ENCODE measurements around the gene AHDC1.
"Not testable (repeated sequence)": the region's sequence is repeated elsewhere in the genome, so short reads cannot be mapped to it uniquely, and the experiment has no call there.

AHDC1 gene

DNA sequence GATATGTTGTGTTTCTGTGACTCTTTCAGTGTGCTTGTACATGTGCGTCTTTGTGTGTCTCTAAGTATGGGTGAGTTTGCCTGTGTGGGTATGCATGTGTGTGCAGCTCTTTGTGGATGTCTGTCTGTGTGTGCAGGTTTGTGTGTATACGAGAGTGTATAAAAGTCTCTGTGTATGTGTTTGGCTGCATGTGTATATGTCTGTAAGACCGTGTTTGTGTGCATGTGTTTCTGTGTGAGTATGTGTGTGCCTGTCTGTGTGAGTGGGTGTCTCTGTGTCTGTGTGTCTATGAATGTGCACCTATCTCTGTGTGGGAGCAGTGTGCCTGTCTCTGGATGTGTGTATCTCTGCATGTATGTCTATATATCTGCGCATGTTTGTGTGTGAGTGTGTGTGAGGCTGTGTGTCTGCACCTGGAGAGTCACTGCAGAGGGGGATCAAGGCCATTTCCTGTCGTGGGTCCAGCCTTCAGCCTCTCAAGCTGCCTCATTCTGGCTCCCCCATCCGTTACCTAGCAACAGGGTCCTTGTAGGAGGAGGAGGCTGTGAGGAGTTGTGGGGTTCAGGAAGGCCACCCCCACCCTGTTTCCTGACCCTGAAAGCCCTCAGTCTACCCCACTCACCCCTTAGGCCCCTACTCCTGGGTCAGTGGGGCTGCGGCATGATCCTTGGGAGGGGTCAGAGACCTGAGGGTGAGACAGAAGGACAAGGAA, 20.7 kb upstream of the AHDC1 start:
- TF ChIP-seq, protein P1, sequence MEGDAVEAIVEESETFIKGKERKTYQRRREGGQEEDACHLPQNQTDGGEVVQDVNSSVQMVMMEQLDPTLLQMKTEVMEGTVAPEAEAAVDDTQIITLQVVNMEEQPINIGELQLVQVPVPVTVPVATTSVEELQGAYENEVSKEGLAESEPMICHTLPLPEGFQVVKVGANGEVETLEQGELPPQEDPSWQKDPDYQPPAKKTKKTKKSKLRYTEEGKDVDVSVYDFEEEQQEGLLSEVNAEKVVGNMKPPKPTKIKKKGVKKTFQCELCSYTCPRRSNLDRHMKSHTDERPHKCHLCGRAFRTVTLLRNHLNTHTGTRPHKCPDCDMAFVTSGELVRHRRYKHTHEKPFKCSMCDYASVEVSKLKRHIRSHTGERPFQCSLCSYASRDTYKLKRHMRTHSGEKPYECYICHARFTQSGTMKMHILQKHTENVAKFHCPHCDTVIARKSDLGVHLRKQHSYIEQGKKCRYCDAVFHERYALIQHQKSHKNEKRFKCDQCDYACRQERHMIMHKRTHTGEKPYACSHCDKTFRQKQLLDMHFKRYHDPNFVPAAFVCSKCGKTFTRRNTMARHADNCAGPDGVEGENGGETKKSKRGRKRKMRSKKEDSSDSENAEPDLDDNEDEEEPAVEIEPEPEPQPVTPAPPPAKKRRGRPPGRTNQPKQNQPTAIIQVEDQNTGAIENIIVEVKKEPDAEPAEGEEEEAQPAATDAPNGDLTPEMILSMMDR (conservative IDR thresholded peaks at IDR 0.05; ENCODE audit: control insufficient read depth, insufficient read depth, low read depth, low read length), result no peak
- no peak overlapping the region for H3K4me3 ChIP-seq (ENCODE audit: control insufficient read depth, low read depth, low read length)
- no peak for DNase-seq (ENCODE audit: low read depth)

DNA sequence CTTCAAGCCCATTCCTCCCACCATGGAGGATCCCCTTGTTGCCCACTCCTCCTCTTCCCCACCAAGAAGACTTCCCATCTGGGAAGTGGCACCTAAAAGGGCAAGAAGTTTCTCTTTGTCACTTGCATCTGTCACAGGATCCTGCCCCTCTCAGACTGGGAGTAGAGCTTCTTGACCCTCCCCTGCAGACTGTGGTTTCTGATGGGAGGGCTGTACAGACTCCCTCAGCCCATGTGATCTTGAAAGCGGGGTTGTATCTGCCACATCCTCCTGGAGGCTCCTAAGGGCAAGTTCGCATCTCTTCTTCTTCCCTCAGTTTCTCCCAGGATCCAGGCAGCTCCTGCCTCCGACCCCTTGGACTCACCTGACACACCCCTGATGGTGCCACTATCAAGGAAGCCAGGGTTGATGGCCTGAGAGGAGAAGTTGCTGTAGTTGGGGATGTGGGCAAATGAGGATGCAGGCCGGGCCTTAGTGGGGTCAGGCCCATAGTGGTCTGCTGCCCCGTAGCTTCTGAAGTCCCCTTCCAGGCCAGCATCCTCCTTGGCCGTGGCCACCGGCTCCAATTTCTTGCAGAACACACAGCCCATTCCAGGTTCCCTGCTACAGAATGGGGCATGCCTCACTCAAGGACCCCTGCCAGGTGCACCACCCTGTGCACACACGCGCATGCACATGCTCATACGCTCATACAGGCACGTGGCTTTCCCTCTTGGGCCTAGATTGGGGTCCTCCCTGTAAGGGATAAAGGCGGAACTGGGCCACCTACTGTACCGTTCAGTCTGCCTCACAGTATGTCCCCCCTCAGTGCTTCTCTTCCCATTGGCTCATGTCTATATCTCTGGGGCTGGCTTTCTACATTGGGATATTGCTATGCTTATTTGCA, 19.6 kb upstream of the AHDC1 start:
- no peak overlapping the region for H3K4me3 ChIP-seq (ENCODE audit: control insufficient read depth, low read depth, low read length)
- TF ChIP-seq, protein P1 (conservative IDR thresholded peaks at IDR 0.05; ENCODE audit: control insufficient read depth, insufficient read depth, low read depth, low read length), result no peak
- no peak for DNase-seq (ENCODE audit: low read depth)

DNA sequence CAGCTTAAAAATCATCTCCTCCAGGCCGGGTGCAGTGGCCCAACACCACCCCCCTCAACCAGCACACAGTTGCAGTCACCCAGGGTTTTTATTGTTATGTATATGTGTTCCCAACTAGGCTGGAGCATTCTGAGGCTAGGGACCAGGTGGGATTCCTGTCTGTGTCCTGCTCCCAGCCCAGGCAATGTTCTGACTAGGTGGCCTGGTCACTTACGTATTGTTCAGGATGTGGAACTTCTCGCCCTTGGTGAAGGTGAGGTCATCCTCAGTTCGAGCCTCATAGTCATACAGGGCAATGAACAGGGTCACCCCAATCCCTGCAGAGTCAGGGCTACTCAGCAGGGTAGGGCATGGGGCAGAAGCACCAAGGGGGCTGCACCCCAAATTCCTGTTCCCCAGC, 18.9 kb upstream of the AHDC1 start:
- no peak overlapping the region for H3K4me3 ChIP-seq (ENCODE audit: control insufficient read depth, low read depth, low read length)
- DNase-seq (ENCODE audit: low read depth), result no peak
- TF ChIP-seq, protein P1 (conservative IDR thresholded peaks at IDR 0.05; ENCODE audit: control insufficient read depth, insufficient read depth, low read depth, low read length), result no peak

DNA sequence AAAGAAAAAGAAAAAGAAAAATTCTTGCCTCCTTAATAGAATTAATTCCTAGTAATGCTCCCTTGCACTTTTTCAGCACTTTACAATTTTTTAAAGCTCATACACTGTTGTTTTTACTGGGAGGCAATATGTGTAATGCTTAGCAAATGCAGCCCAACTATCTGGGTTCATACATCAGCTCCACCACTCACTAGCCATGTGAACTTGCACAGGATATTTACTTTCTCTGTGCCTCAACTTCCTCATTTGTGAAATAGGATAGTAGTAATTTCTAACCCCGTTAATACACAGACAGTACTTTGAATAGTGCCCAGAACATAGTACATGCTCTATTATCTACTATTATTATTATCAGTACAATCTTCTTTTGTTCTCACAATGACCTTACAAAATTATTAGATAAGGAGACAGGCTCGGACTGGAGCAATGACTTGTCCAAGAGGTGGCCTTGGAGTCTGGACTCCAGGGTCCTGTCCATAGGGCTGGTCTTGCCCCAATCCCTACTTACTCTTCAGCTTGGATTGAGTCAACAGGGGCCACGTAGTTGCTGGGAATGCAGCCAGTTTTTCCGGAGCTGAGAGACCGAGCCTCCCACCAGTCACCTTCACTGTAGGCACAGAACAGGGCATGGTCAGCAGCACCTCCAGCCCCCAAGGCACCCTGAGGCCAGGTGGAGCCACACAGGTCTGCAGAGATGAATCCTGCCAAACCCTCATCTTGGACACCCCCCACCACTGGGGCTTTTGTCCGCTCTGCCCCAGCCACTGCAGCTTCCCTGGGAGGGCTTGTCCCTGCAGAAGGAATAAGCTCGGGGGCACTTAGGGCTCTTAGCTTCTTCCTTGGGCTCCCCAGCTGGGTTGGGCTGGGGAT, 17.3 kb upstream of the AHDC1 start:
- DNase-seq (ENCODE audit: low read depth), result peak; percentile 66
- H3K4me3 ChIP-seq (ENCODE audit: control insufficient read depth, low read depth, low read length), result no peak overlapping the region
- TF ChIP-seq, protein P1 (conservative IDR thresholded peaks at IDR 0.05; ENCODE audit: control insufficient read depth, insufficient read depth, low read depth, low read length), result no peak

DNA sequence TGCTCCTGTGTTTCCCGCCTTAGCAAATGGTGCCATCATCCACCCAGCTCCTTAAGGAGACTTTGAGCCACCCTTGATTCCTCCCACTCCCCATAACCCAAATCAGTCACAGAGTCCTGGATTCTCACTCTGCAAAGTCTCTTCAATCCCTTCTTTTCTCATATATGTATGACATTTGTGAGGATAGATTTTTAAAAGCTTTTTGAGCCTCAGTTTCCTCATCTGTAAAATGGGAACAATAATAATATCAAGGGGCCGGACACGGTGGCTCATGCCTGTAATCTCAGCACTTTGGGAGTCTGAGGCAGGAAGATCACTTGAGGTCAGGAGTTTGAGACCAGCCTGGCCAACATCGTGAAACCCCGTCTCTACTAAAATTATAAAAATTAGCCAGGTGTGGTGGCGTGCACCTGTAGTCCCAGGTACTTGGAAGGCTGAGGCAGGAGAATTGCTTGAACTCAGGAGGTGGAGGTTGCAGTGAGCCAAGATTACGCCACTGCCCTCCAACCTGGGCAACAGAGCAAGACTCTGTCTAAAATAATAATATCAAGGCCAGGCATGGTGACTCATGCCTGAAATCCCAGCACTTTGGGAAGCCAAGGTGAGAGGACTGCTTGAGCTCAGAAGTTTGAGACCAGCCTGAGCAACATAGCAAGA, 16.0 kb upstream of the AHDC1 start:
- not testable (repeated sequence) for DNase-seq (ENCODE audit: low read depth); H3K4me3 ChIP-seq (ENCODE audit: control insufficient read depth, low read depth, low read length)

DNA sequence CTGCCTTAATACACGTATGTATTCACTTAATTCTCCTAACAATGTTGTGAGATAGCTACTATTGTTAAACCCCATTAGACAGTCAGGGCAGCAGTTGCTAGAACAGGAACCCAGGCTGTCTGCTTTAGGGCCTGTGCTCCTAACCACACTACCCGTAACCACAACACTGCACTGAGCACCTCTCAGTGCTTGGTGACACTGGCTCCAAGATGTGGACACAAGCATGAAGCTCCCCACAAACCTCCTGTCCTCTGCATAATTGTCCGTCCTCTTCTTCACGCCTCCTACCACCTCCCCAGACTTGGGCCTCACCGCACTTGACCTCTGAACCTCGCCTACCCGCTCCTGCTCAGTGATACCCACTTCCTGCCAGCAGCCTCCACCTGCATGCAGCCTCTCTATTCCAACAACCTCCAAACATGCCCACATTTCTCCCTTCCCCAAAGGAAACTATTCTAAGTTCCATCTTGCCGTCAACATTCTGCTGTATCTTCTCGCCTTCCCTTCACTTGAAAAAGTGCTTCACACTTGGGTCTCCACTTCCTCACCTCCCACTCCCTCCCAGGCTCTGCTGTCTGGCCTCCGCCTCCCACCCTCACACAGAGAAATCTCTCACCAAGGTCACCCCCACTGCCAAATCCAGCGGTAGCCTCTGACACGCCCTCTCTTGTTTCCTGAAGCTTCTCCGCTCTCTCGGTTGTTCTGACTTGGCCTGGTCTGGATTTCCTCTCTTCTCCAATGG, 14.6 kb upstream of the AHDC1 start:
- TF ChIP-seq, protein P1 (conservative IDR thresholded peaks at IDR 0.05; ENCODE audit: control insufficient read depth, insufficient read depth, low read depth, low read length), result no peak
- no peak overlapping the region for H3K4me3 ChIP-seq (ENCODE audit: control insufficient read depth, low read depth, low read length)
- DNase-seq (ENCODE audit: low read depth), result no peak
